Endometrial microvascular endothelial cells (primary cell): ENCODE data around the gene EFNA2. TPM values are rescaled to one million over a fixed set of nuclear protein-coding genes. Genes with fewer than 3 reads are reported as not detected.

Experiments
- in situ Hi-C: cut with HindIII; loops from 2 replicates; pipeline ENCODE4 v1.10.0; 2017; ENCODE audit warnings: low sequenced_read_pairs, low pct_unique_long_range_greater_than_20kb; ENCODE audit errors: inconsistent ontology term
- total RNA-seq: library from RNA; depleted of rRNA; stranded (reverse); fragments of >200 nt; gene quantifications from one replicate; pipeline ENCODE4 v1.2.3, GENCODE V29; 2015; ENCODE audit errors: inconsistent ontology term

The EFNA2 gene
- total RNA-seq, 1 donor from 2014 or later, result not detected

- in situ Hi-C loops, result no loop called here
Observed at GRCh38 chr19:1258163-1258492, 27.5 kb upstream of the EFNA2 start.

- in situ Hi-C loops, result no loop called here
Observed at GRCh38 chr19:1258707-1259205, 26.9 kb upstream of the EFNA2 start.

- in situ Hi-C loops, result no loop called here
Observed at GRCh38 chr19:1259206-1259875, 26.3 kb upstream of the EFNA2 start.

- in situ Hi-C loops, result no loop called here
Observed at GRCh38 chr19:1259876-1260748, 25.6 kb upstream of the EFNA2 start.

- in situ Hi-C loops, result no loop called here
Observed at GRCh38 chr19:1260749-1261537, 24.7 kb upstream of the EFNA2 start.

GRCh38 chr19:1261538-1261797 lies 24.2 kb upstream of the EFNA2 start:
- in situ Hi-C loops, result no loop called here

- in situ Hi-C loops, result no loop called here
Observed at GRCh38 chr19:1261798-1262622, 23.7 kb upstream of the EFNA2 start.

GRCh38 chr19:1262623-1263123 lies 23.0 kb upstream of the EFNA2 start:
- in situ Hi-C loops, result no loop called here

- in situ Hi-C loops, result no loop called here
Observed at GRCh38 chr19:1263188-1263587, 22.5 kb upstream of the EFNA2 start.

- in situ Hi-C loops, result no loop called here
Observed at GRCh38 chr19:1264801-1265614, 20.7 kb upstream of the EFNA2 start.

GRCh38 chr19:1265615-1266128 lies 20.0 kb upstream of the EFNA2 start:
- in situ Hi-C loops, result no loop called here

- in situ Hi-C loops, result no loop called here
Observed at GRCh38 chr19:1266129-1266915, 19.4 kb upstream of the EFNA2 start.

GRCh38 chr19:1266916-1267476 lies 18.7 kb upstream of the EFNA2 start:
- in situ Hi-C loops, result no loop called here

- in situ Hi-C loops, result no loop called here
Observed at GRCh38 chr19:1267477-1268225, 18.0 kb upstream of the EFNA2 start.

- in situ Hi-C loops, result no loop called here
Observed at GRCh38 chr19:1268226-1269064, 17.2 kb upstream of the EFNA2 start.
